HG02973 (cell line): ENCODE measurements around the gene DPRX.

Source experiments
- ATAC-seq: cut with Tn5 transposase; IDR thresholded peaks from one replicate; pipeline ENCODE4 v1.9.1; 2021; ENCODE audit warnings: moderate library complexity; ENCODE audit not compliant: unreplicated experiment

The DPRX gene

DNA sequence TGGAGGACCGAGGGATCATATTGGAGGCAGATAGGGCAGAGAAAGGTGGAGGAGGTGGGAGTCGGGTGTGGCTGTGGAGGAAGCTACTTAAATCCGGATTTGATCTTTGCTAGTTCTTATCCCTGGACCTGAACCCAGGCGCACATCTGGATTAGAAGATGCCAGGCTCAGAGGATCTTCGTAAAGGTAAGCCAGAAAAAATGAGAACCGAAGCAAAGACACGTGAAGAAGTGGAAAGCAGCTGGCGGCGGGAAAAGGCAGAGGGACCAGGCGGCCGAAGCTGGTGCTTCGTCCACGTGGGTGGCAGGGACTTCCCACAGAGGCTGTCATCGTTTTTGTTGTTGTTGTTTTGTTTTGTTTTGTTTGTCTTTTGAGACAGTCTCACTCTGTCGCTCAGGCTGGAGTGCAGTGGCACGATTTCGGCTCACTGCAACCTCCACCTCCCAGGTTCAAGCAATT is at the start of gene DPRX:
Gene DPRX, plus strand, starts transcription at position 51 of the 459 bp plus-strand sequence. Its CDS starts 108 bp downstream, at position 159.
- ATAC-seq, result no peak

GRCh38 chr19:53583181-53583580 is 48.6 kb upstream of the DPRX start:
- ATAC-seq, result no peak

- ATAC-seq, result no peak
Observed at GRCh38 chr19:53586277-53586691, 45.5 kb upstream of the DPRX start.

- no peak for ATAC-seq
Observed at GRCh38 chr19:53594811-53595509, 36.8 kb upstream of the DPRX start.

DNA sequence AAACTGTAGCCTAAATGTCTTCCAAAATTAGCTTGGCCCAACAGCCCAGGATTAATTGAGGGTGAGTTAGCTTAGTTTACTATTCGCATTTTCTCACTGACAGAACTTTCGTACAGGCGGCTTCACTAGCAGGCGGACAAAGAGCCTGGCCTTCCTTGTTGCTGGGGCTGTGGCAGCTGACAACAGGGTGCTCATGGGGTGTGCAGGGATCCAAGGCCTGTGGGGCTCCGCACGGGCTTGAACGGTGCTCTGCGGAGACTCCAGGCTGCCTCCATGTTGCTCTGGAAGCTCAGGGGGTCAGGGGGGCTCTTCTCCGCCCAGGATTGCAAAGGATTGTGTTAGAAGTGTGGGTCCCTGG is 36.3 kb upstream of the DPRX start:
- no peak for ATAC-seq

GRCh38 chr19:53596056-53596455 is 35.7 kb upstream of the DPRX start:
- ATAC-seq, result no peak

GRCh38 chr19:53597023-53597422 is 34.8 kb upstream of the DPRX start:
- no peak for ATAC-seq

DNA sequence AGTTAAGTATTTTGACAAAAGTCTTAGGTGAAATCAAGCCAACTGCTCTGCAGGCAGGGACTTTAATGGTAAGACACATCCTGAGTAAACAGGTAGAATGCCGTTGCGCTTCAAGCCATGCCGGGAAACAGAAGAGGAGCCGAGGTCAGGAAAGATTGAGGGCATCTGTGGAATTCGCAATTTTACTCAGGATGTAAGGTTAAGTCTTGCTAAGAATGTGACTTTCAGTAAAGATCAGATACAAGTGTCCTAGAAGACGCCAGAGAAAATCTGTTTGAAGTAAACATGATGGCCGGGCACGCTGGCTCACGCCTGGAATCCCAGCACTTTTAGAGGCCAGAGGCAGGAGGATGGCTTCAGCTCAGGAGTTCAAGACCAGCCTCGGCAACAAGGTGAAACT is 33.4 kb upstream of the DPRX start:
- ATAC-seq, result no peak

DNA sequence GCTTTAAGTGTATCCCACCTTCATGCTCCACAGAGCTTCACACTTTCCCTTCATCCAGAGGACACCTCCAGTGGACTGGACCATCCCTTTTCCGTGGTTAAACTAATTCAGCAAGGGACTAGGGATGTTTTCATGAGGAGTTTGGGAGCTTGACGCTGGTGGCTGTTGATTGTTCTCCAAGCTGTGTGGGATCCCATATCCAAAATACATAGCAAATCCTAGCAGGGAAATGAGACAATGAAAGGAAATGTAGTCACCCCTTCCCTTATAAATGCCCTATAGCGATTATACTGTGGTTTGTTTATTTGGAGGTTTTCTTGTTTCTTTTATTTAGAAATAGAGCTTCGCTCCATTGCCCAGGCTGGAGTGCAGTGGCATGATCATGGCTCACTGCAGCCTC is 31.6 kb upstream of the DPRX start:
- ATAC-seq, result no peak

- ATAC-seq, result no peak
Observed at GRCh38 chr19:53606031-53606430, 25.8 kb upstream of the DPRX start.

- ATAC-seq, result no peak
Observed at GRCh38 chr19:53608381-53608780, 23.4 kb upstream of the DPRX start.

DNA sequence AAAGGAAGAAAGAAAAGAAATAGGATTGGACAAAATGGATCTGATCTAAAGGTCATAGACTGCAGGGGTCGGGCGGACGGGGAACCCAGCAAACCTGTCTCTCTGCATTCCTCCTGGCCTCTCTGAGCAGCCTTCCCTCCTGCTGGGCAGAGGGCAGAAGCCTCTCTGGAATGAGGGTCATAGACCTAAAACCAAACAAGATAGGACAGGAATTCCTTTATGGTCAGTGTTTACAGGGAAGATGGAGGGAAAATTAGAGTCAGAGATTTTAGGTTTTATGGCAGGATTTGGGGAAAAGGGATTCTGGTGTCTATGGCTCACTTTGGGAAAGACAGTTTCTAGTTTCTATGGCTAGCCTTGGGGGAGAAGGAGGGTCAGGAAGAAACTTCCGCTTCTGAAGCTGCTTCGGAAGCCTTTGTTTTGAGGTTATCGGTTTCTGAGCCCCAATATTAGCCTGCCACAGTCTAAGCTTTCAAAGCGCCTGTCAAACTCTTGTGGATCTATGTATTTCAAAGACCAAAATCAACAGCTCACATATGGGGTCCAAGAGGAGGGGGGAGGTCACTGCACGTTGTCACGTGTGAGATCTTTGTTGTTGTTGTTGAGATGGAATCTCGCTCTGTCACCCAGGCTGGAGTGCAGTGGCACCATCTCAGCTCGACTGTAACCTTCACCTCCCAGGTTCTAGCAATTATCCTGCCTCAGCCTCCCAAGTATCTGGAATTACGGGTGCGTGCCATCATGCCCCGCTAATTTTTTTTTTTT is 18.9 kb upstream of the DPRX start:
- no peak for ATAC-seq

DNA sequence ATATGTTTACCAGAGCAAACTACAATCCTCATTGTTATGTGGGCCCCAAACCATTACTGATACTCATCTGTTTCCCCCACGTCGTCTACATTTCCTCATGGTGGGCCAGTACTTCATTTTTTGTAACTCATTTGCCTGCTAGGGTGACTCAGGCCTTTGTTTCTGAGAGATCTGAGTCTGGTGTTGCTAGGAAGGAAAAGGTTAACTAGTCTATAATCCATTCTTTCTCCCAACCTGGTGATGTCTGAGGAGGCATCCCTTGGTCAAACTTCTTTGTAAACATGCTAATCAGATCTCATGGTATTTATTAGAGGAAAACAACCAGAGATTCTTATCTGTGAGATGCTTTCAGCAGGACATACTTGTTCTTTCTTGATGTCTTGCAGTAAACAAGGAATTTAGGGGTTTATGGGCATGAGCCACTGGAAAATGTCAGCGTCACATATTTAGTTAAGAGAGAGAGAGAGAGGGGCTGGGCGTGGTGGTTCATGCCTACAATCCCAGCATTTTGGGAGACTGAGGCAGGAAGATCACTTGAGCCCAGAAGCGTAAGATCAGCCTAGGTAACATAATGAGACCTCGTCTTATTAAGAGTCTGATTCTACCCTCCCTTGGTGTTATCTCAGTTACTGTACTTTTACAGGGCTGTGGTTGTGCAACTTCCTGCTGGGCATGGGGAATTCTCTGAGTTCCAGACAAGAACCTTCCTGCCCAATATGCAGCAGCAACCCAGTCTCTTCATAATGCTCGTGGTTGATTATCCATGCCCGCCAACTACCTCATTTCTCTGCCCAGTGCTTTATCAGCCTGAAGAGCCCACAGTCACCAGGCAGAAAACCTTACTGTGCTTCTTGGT is 9.7 kb upstream of the DPRX start:
- ATAC-seq, result no peak

DNA sequence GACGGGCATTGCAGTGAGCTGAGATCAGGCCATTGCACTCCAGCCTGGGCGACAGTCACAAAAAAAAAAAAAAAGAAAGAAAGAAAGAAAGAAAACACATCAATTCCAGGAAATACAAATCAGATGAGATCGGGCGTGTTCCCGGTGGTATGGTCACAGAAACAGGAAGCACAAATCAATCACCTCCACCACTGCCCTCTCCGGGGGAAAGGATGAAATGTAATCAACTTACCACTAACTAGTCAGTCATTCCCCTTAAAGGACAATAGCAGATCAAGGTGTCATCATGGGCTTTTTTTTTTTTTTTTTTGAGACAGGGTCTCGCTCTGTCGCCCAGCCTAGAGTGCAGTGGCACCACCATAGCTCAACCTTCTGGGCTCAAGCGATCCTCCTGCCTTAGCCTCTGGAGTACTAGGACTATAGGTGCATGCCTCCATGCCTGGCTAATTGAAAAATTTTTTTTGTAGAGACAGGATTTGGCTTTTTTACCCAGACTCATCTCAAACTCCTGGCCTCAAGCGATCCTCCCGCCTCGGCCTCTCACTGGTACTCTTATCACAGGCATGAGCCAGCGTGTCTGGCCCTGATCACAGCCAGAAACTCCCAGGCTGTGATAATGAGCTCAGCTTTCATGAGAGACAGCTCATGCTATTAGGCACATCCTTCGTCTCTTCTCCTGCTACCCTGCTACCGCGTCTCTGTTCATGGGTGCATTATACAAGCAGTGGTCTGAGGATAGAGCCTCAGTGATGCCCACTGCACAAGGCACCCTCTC is 6.8 kb upstream of the DPRX start:
- ATAC-seq, result no peak

DNA sequence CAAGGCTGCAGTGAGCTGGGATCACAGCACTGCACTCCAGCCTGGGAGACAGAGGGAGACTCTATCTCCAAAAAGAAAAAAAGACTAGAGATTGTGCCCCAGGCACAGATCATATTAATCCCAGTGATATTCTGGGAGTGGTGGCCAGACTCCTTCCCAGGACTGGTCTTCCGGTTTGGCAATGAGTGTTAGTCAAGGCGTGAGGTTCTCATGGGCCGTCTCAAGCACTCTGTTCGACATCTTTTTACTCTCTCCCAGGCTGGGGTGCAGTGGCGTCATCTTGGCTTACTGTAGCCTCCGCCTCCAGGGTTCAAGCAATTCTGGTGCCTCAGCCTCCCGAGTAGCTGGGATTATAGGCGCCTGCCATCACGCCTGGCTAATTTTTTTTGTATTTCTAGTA is 5.3 kb upstream of the DPRX start:
- ATAC-seq, result no peak

DNA sequence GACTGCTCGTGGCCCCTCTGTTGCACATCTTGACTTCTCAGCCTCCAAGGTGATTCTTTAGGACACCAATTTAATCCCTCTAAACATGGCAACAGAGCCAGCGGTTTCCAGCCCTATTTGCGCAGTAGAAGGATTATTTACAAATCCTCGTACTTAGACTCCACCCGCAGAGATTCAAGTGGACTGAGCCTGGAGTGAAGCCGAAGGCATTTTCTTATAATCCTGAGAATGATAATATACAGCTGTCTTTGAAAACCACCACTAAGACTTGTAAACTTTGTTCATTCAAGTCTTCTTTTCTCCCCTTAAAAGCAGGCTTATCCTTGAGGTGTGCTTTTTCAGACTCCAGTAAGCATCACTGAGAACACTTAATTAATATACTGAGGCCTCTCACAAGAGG is 4.8 kb upstream of the DPRX start:
- no peak for ATAC-seq

GRCh38 chr19:53634768-53635167 is 3.0 kb downstream of the DPRX start:
- ATAC-seq, result no peak

DNA sequence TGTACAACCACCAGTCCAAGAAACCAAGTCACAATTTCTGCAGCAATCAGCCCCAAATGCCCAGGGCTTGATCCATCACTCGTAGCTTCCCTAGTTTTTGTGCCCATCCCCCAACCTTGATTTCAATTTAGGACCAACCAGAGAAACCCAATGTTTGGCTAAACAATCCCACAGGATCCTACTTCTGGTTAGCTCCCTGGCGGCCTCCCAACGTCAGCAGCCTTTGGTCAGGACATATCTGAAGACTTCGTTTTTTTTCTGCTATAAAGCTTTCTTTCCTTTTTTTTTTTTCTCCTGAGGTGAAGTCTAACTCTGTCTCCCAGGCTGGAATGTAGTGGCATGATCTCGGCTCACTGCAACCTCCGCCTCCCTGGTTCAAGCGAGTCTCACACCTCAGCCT is 7.7 kb downstream of the DPRX start:
- ATAC-seq, result no peak

DNA sequence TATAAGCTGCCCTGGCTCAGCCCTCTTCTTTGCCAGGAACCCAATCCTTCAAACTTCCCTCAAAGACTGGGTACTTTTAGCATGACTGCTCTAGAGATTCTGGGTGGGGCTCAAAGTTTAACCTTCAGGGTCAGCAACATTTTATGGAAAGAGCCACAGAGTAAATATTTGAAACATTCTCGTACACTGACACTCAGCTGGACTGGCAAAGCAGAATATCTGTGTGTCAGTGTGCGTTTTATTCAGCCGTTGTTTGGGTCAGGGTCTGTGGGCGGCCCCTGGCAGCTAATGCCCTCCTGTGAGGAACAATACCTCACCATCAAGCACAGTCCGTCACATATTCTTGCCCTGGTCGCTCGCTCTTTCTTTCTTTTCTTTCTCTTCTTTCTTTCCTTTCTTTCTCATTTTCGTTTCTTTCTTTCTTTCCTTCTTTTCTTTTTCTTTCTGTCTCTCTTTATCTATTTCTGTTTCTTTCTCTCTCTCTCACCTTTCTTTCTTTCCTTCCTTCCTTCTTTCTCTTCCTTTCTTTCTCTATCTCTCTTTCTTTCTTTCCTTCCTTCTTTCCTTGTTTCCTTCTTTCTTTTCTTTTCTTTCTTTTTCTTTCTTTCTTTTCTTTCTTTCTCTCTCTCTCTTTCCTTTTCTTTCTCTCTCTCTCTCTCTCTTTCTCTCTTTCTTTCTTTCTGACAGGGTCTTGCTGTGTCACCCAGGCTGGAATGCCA is 10.7 kb downstream of the DPRX start:
- no peak for ATAC-seq
